ENCODE data around the gene TRERF1. TPM values are rescaled to one million over a fixed set of nuclear protein-coding genes. Genes with fewer than 3 reads are reported as not detected.

TRERF1 gene
- total RNA-seq, 1 donor from 2014 or later: 8.3 TPM

DNA sequence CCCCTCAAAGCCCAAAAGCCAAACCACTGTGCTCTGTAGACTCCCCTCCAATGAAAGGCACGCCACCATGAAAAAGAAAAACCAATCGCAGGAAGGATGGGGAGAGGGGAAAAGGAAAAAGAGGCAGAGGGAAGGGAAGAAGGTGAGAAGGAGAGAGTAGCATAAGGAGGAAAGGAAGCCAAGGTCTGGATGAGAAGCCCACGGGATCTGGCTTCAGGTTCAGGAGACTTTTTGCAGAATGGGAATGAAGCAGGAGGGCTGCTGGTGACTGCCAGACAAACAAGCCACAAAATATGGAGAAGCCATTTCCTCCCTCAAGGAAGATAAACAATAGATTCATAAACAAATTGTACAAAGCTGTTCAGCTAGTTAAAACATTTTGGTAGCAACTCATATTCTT lies 155.1 kb downstream of the TRERF1 start:
- Histone ChIP-seq H3K36me3 (no peaks in the 10 kb centered on the region), H4K20me1 (ENCODE audit: low read depth) (no peaks in the 10 kb centered on the region), H3F3A (ENCODE audit: low read depth) (no peaks in the 10 kb centered on the region), H2AFZ (replicated peaks) (no peak overlapping the region), H3K4me1 (no peaks in the 10 kb centered on the region), H3K9ac (no peak overlapping the region), H3K4me3 (no peak overlapping the region), H3K27ac (no peak overlapping the region), H3K4me2 (no peak overlapping the region), H3K9me3 (ENCODE audit: low read depth) (no peaks in the 10 kb centered on the region), H3K79me2 (ENCODE audit: low read depth) (peaks cover 8% of the 10 kb centered on the region), H3K27me3 (no peaks in the 10 kb centered on the region)
- Mint-ChIP-seq H3K4me1 (peaks cover 3% of the 10 kb centered on the region), H3K36me3 (peaks cover 11% of the 10 kb centered on the region), H3K27ac (no peak overlapping the region), H3K4me3 (no peak overlapping the region), H3K27me3 (ENCODE audit: insufficient read depth, low read depth) (no peaks in the 10 kb centered on the region), H3K9me3 (no peaks in the 10 kb centered on the region)
- TF ChIP-seq, protein P1, sequence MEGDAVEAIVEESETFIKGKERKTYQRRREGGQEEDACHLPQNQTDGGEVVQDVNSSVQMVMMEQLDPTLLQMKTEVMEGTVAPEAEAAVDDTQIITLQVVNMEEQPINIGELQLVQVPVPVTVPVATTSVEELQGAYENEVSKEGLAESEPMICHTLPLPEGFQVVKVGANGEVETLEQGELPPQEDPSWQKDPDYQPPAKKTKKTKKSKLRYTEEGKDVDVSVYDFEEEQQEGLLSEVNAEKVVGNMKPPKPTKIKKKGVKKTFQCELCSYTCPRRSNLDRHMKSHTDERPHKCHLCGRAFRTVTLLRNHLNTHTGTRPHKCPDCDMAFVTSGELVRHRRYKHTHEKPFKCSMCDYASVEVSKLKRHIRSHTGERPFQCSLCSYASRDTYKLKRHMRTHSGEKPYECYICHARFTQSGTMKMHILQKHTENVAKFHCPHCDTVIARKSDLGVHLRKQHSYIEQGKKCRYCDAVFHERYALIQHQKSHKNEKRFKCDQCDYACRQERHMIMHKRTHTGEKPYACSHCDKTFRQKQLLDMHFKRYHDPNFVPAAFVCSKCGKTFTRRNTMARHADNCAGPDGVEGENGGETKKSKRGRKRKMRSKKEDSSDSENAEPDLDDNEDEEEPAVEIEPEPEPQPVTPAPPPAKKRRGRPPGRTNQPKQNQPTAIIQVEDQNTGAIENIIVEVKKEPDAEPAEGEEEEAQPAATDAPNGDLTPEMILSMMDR (IDR thresholded peaks at IDR 0.05): no peak
- TF ChIP-seq EZH2phosphoT487 (IDR thresholded peaks at IDR 0.05) (no peak), EZH2 (IDR thresholded peaks at IDR 0.05) (no peak)
- DNase-seq (ENCODE audit: low spot score): no peak

- no peaks in the 10 kb centered on the region for H3F3A ChIP-seq (ENCODE audit: low read depth)
- no peaks in the 10 kb centered on the region for H3K4me1 ChIP-seq
- DNase-seq (ENCODE audit: low spot score): no peak
- H3K27me3 Mint-ChIP-seq (ENCODE audit: insufficient read depth, low read depth): no peaks in the 10 kb centered on the region
- H3K27ac Mint-ChIP-seq: no peak overlapping the region
- no peak overlapping the region for H2AFZ ChIP-seq (replicated peaks)
- H3K36me3 Mint-ChIP-seq: peaks cover 11% of the 10 kb centered on the region
- H3K4me1 Mint-ChIP-seq: peaks cover 3% of the 10 kb centered on the region
- H3K27me3 ChIP-seq: no peaks in the 10 kb centered on the region
- no peak overlapping the region for H3K4me2 ChIP-seq
- H3K4me3 Mint-ChIP-seq: no peak overlapping the region
- H3K9me3 ChIP-seq (ENCODE audit: low read depth): no peaks in the 10 kb centered on the region
- H4K20me1 ChIP-seq (ENCODE audit: low read depth): peaks cover 5% of the 10 kb centered on the region
- H3K79me2 ChIP-seq (ENCODE audit: low read depth): peaks cover 8% of the 10 kb centered on the region
- no peak overlapping the region for H3K9ac ChIP-seq
- TF ChIP-seq, protein P1 (IDR thresholded peaks at IDR 0.05): no peak
- no peak for TF ChIP-seq EZH2phosphoT487 (IDR thresholded peaks at IDR 0.05)
- no peak for TF ChIP-seq EZH2 (IDR thresholded peaks at IDR 0.05)
- no peaks in the 10 kb centered on the region for H3K9me3 Mint-ChIP-seq
- H3K27ac ChIP-seq: no peak overlapping the region
- no peaks in the 10 kb centered on the region for H3K36me3 ChIP-seq
- no peak overlapping the region for H3K4me3 ChIP-seq
These were observed 156.0 kb downstream of the TRERF1 start for GRCh38 chr6:42295677-42296076.

- peaks cover 3% of the 10 kb centered on the region for H3K4me1 Mint-ChIP-seq
- Histone ChIP-seq H3K9ac (no peak overlapping the region), H3K79me2 (ENCODE audit: low read depth) (peaks cover 8% of the 10 kb centered on the region), H3K36me3 (no peaks in the 10 kb centered on the region), H3K4me2 (no peak overlapping the region), H3K4me3 (no peak overlapping the region), H4K20me1 (ENCODE audit: low read depth) (peaks cover 5% of the 10 kb centered on the region), H3K9me3 (ENCODE audit: low read depth) (no peaks in the 10 kb centered on the region), H3K4me1 (no peaks in the 10 kb centered on the region), H3K27ac (no peak overlapping the region), H2AFZ (replicated peaks) (no peak overlapping the region), H3K27me3 (no peaks in the 10 kb centered on the region), H3F3A (ENCODE audit: low read depth) (no peaks in the 10 kb centered on the region)
- H3K27me3 Mint-ChIP-seq (ENCODE audit: insufficient read depth, low read depth): no peaks in the 10 kb centered on the region
- no peak overlapping the region for H3K27ac Mint-ChIP-seq
- peaks cover 11% of the 10 kb centered on the region for H3K36me3 Mint-ChIP-seq
- no peaks in the 10 kb centered on the region for H3K9me3 Mint-ChIP-seq
- TF ChIP-seq EZH2phosphoT487 (IDR thresholded peaks at IDR 0.05) (no peak), EZH2 (IDR thresholded peaks at IDR 0.05) (no peak)
- TF ChIP-seq, protein P1 (IDR thresholded peaks at IDR 0.05): no peak
- DNase-seq (ENCODE audit: low spot score): no peak
- no peak overlapping the region for H3K4me3 Mint-ChIP-seq
These were observed 156.5 kb downstream of the TRERF1 start for GRCh38 chr6:42295181-42295580.
